ENCODE results near the gene NHLRC4. TPM values are rescaled to one million over a fixed set of nuclear protein-coding genes. Genes with fewer than 3 reads are reported as not detected.
A peak's percentile ranks its signal among the peaks of the same experiment; 100 is the strongest.

NHLRC4 gene
- total and polyA plus RNA-seq, 8 donors = 0.35 to 1.4 (median 0.92) TPM; not detected in 3

DNA sequence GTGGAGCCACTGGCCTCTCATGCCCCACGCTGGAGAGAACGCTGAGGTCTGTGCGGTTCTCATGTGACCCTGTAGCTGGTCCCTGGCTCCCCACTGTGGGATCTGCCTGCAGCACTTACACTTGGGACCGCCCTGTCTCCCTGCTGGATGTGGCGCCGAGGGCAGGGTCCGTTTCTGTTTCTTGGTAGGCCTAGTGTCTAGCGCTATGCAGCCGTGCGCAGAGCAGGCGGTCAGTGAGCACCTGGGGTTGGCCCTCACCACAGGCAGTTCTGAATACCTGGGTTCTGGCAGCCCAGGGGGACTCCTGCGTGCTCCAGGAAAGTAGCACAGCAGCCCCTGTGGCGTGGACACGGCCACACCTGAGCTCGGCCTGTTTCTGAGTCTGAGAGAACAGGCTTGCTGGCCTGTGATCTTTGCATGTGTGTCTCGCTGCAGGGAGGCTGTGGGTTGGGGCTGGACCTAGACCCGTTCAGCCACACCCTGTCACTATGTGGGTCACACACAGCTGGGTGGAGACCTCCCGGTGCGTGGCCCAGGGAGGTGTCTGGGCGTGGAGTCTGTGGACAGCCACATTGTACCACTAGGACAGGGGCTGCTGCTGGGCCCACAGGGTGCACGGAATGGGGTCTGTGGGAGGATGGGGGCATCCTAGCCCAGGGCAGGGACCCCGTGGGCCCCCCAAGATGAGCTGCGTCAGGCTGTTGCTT is 36.5 kb upstream of the NHLRC4 start:
- TF ChIP-seq EP300 (IDR thresholded peaks at IDR 0.05) (no peak), POLR2A (IDR thresholded peaks at IDR 0.05) (no peak), POLR2AphosphoS5 (IDR thresholded peaks at IDR 0.05) (no peak)
- TF ChIP-seq, protein P1, sequence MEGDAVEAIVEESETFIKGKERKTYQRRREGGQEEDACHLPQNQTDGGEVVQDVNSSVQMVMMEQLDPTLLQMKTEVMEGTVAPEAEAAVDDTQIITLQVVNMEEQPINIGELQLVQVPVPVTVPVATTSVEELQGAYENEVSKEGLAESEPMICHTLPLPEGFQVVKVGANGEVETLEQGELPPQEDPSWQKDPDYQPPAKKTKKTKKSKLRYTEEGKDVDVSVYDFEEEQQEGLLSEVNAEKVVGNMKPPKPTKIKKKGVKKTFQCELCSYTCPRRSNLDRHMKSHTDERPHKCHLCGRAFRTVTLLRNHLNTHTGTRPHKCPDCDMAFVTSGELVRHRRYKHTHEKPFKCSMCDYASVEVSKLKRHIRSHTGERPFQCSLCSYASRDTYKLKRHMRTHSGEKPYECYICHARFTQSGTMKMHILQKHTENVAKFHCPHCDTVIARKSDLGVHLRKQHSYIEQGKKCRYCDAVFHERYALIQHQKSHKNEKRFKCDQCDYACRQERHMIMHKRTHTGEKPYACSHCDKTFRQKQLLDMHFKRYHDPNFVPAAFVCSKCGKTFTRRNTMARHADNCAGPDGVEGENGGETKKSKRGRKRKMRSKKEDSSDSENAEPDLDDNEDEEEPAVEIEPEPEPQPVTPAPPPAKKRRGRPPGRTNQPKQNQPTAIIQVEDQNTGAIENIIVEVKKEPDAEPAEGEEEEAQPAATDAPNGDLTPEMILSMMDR (IDR thresholded peaks at IDR 0.05) = no peak
- Histone ChIP-seq H3K4me3 (peak overlapping the region in 1 of 4 donors; percentile 90), H3K36me3 (peaks cover 0 to 18% (median 9%) of the 10 kb centered on the region in 4 donors), H3K9me3 (no peaks in the 10 kb centered on the region), H3K4me1 (peaks cover 61 to 77% (median 76%) of the 10 kb centered on the region in 4 donors), H3K27me3 (no peaks in the 10 kb centered on the region), H3K27ac (peak overlapping the region in 3 of 5 donors; percentile 88 to 98 (median 98))
- 52 to 85% (median 68%) methylated on average over 14 to 23 of the region's 23 CpGs for WGBS, 5 donors
- no peak for DNase-seq
- intact Hi-C loops (cut with DNase I; ENCODE audit: low total_unique reads) = no loop called here

DNA sequence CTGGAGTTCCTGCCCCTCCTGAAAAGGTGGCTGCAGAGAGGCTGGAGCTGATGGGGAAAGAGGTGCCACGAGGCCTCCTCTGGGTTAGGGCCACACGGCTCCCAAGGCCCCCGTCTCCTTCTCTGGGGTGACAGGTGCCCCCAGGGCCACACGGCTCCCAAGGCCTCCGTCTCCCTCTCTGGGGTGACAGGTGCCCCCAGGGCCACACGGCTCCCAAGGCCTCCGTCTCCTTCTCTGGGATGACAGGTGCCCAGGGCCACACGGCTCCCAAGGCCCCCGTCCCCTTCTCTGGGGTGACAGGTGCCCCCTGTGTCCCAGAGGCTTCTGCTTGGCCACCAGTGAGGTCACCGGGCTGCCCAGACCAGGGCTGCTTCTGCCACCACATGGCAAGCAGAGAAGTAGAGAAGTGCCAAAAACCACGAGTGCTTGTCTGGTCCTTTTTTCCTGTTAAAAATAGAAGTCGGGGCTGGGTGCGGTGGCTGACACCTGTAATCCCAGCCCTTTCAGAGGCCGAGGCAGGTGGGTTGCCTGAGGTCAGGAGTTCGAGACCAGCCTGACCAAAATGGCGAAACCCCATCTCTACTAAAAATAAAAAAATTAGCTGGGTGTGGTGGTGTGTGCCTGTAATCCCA is 35.2 kb upstream of the NHLRC4 start:
- intact Hi-C loops (cut with DNase I; ENCODE audit: low total_unique reads) = no loop called here
- Histone ChIP-seq H3K27ac (no peak overlapping the region), H3K27me3 (no peaks in the 10 kb centered on the region), H3K4me3 (no peak overlapping the region), H3K36me3 (peaks cover 0 to 31% (median 17%) of the 10 kb centered on the region in 4 donors), H3K9me3 (no peaks in the 10 kb centered on the region), H3K4me1 (peaks cover 55 to 75% (median 70%) of the 10 kb centered on the region in 4 donors)
- 86 to 93% (median 90%) methylated on average over 11 to 16 of the region's 16 CpGs for WGBS, 5 donors
- DNase-seq = no peak
- TF ChIP-seq EP300 (IDR thresholded peaks at IDR 0.05) (no peak), POLR2A (IDR thresholded peaks at IDR 0.05) (no peak), POLR2AphosphoS5 (IDR thresholded peaks at IDR 0.05) (no peak)
- TF ChIP-seq, protein P1 (IDR thresholded peaks at IDR 0.05) = no peak

DNA sequence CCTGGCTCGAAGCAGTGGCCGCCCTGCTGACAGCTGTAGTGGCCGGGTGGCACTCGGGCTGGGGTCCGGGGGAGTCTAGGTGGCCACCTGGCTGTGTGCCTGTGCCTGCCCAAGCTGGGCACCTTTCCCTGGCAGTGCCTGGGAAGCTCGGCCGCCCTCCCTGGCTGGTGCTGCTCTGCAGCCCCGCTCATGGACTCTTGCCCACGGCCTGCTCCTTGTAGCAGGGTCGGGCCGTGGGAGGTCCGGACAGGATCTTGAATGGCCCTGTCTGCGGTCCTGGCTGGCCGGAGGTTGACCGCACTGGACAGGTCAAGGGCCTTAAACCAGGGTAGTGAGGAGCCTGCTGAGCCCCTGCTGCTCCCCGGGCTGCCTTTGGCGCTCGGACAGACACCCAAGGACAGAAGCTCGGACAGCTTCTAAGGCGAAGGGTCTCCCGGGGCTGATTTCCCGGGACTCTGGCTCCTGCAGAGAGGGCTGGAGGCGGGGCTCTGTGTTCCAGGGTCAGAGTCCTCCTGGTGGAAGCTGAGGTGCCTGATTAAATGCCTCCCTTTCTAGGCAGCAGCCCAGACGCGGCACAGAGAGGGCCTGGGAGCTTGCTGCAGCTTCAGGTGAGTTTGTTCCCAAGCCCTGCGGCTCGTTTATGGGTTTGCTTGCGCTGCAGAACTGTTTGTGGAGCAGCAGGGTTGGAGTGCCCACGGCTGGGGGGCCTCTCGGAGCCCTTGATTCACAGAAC is 33.2 kb upstream of the NHLRC4 start:
- Histone ChIP-seq H3K27ac (peak overlapping the region; percentile 66 to 79 (median 73)), H3K27me3 (no peaks in the 10 kb centered on the region), H3K9me3 (no peaks in the 10 kb centered on the region), H3K4me3 (peak overlapping the region in 3 of 4 donors; percentile 6 to 33 (median 17)), H3K36me3 (peaks cover 8 to 51% (median 36%) of the 10 kb centered on the region in 4 donors), H3K4me1 (peaks cover 51 to 73% (median 66%) of the 10 kb centered on the region in 4 donors)
- 27 to 62% (median 57%) methylated on average over 15 to 30 of the region's 30 CpGs for WGBS, 5 donors
- DNase-seq = peak; percentile 77 to 81
- TF ChIP-seq POLR2AphosphoS5 (IDR thresholded peaks at IDR 0.05) (peak in 2 of 3 donors; percentile 25 to 38), POLR2A (IDR thresholded peaks at IDR 0.05) (no peak), EP300 (IDR thresholded peaks at IDR 0.05) (no peak)
- TF ChIP-seq, protein P1 (IDR thresholded peaks at IDR 0.05) = no peak
- intact Hi-C loops (cut with DNase I; ENCODE audit: low total_unique reads) = no loop called here

DNA sequence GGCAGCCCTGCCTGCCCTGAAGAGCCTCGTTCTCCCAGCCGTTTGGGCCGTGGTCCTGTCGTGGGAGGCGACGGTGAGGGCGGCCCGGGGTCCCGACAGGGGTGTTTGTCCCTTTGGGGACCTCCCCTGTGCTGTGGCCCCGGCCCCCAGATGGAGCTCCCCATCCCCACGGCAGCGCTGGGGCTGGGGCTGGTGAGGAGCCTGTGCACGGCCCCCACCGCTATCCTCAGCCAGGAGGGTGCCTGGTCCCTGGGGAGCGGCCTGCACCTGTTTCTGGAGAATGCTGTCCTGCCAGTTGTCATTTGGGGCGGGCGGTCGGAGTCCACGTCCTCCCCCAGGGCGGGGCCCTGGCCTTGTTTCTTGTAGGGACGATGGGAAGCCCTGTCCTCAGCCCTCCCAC is 32.7 kb upstream of the NHLRC4 start:
- peak; percentile 60 to 79 for DNase-seq
- intact Hi-C loops (cut with DNase I; ENCODE audit: low total_unique reads) = no loop called here
- H3K9me3 ChIP-seq = no peaks in the 10 kb centered on the region
- H3K27ac ChIP-seq = peak overlapping the region; percentile 66 to 79 (median 73)
- TF ChIP-seq POLR2A (IDR thresholded peaks at IDR 0.05) (no peak), EP300 (IDR thresholded peaks at IDR 0.05) (no peak), POLR2AphosphoS5 (IDR thresholded peaks at IDR 0.05) (no peak)
- TF ChIP-seq, protein P1 (IDR thresholded peaks at IDR 0.05) = no peak
- peaks cover 8 to 56% (median 39%) of the 10 kb centered on the region in 4 donors for H3K36me3 ChIP-seq
- H3K27me3 ChIP-seq = no peaks in the 10 kb centered on the region
- H3K4me3 ChIP-seq = peak overlapping the region in 3 of 4 donors; percentile 6 to 33 (median 17)
- peaks cover 45 to 67% (median 60%) of the 10 kb centered on the region in 4 donors for H3K4me1 ChIP-seq
- 28 to 75% (median 49%) methylated on average over 15 to 21 of the region's 21 CpGs for WGBS, 5 donors

Measured in stomach (tissue), 9 donors.